Activated CD8-positive, alpha-beta memory T cell treated with anti-CD3 and anti-CD28 coated beads, Interleukin-2, amount 50 U/mL, for 4 hours (primary cell): ENCODE results near the gene PCDHA3.
"Not testable (repeated sequence)": the region's sequence is repeated elsewhere in the genome, so short reads cannot be mapped to it uniquely, and the experiment has no call there.

Experiments used
- DNase-seq: peaks from one replicate; pipeline ENCODE4 v3.0.0-alpha.2; 2020

Gene PCDHA3

DNA sequence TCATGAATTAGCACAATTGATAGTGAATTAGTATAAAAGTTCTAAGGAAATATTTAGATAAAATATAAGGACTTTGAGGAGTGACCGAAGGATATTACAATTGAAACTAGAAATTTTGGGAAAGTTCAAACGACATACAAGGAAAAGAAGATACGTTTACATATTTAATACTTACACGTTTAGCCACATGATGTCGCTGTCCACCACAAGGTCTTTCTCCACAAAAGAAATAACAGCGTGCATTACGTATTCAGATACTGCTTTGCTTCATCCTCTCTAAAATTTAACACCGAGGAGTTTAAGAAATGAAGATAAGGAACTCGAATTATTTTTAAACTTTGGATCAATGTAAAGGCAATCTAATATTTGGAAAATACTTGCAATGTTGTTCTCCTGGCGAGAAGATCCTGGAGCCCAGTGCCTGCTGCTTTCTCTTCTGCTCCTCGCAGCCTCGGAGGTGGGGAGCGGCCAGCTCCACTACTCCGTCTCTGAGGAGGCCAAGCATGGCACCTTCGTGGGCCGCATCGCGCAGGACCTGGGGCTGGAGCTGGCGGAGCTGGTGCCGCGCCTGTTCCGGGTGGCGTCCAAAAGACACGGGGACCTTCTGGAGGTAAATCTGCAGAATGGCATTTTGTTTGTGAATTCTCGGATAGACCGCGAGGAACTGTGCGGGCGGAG lies at the start of gene PCDHA3:
TSS of gene PCDHA3 (plus strand) at position 242 of the 678 bp plus-strand sequence.
- DNase-seq, result no peak

DNA sequence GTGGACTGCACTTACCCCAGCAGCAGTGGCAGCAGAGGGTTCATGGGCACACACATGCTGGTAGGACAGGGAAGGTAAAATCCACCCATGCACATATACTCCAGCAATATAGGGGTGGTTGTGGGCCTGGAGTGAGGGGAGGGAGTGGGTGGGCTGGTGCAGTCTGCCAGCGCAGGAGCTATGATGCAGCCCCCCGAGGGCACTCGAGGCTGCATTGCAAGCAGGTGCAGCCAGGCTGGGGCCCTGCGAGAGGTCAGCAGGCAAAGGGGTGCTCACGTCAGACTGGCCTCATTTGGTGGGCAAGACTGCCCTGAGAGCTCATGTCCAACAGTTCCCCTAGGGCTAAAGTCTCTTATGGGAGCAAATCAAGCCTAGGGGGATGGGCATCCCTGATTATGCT lies 47.3 kb upstream of the PCDHA3 start:
- no peak for DNase-seq

DNA sequence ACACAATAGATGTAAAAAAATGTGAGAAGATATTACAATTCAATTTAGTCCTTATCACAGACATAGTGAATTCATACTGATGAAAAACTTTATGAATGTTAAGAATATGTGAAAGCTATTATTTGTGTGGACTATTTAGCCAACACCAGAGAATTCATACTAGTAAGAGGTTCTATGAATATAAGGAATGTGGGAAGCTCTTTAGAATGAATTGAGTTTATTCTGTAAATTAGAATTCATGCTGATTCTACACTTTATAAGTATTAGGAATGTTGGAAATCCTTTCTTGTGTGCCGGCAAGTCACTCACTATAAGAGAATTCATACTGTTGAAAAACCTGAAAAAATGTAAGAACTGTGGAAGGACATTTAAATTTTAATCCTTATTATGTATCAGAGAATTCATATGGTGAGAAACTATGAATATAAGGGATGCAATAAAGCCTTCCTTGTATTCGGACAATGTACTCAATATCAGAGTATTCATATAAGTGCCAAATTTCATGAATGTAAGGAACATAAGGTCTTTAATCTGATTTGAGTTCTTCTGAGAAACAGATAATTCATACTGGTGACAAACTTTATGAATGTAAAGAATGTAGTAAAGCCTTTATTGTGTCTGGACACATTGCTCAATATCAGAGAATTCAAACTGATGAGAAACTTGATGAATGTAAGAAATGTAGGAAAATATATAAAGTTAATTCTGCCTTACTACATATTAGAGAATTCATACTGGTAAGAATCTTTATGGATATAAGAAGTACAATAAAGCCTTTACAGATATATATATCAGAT lies 36.5 kb upstream of the PCDHA3 start:
- no peak for DNase-seq

DNA sequence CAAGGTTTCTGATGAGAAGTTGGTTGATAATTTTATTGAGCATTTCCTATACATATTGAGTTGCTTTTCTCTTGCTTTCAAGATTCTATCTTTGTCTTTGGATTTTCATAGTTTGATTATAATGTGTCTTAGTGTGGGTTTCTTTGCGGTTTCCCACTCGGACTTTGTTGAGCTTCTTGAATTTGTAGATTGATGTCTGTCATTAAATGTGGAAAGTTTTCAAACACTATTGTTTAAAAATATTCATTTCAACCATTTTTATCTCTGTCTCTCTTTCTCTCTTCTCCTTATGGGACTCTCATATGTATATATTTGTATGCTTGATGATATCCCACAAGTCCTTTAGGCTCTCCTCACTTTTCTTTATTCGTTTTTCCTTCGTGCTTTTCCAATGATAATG lies 33.4 kb upstream of the PCDHA3 start:
- DNase-seq, result no peak

GRCh38 chr5:140780512-140780911 lies 20.3 kb upstream of the PCDHA3 start:
- DNase-seq, result no peak

DNA sequence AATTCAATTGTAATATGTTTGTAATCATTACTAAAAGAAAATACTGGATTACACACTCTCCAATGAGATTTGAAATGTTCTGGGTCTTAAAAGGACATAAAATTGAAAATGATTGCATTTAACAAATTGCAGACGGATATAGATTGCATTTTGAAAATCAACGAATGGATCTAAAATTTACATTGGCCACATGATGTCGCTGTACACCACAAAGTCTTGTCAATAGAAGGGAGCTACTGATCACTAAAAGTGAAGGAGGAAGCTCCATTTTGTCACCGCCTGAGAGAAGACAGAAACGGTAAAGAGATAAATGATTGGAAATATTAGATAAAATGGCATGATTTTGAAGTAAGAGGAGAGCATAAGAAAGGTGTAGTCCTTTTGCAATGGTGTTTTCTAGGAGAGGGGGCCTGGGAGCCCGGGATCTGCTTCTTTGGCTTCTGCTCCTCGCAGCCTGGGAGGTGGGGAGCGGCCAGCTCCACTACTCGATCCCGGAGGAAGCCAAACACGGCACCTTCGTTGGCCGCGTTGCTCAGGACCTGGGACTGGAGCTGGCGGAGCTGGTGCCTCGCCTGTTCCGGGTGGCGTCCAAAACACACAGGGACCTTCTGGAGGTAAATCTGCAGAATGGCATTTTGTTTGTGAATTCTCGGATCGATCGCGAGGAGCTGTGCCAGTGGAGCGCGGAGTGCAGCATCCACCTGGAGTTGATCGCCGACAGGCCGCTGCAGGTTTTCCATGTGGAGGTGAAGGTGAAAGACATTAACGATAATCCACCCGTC lies 14.8 kb upstream of the PCDHA3 start, which contains the start of gene PCDHA1:
TSS of gene PCDHA1 (plus strand) at position 236 of the 782 bp plus-strand sequence.
- DNase-seq, result no peak

DNA sequence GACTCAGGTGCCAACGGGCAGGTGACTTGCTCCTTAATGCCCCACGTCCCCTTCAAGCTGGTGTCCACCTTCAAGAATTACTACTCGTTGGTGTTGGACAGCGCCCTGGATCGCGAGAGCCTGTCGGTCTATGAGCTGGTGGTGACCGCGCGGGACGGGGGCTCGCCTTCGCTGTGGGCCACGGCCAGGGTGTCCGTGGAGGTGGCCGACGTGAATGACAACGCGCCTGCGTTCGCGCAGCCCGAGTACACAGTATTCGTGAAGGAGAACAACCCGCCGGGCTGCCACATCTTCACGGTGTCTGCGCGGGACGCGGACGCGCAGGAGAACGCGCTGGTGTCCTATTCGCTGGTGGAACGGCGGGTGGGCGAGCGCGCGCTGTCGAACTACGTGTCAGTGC lies 13.4 kb upstream of the PCDHA3 start:
- DNase-seq, result not testable (repeated sequence)

GRCh38 chr5:140787849-140788504 lies 12.9 kb upstream of the PCDHA3 start:
- DNase-seq, result not testable (repeated sequence)

GRCh38 chr5:140791089-140791488 lies 9.8 kb upstream of the PCDHA3 start:
- no peak for DNase-seq

DNA sequence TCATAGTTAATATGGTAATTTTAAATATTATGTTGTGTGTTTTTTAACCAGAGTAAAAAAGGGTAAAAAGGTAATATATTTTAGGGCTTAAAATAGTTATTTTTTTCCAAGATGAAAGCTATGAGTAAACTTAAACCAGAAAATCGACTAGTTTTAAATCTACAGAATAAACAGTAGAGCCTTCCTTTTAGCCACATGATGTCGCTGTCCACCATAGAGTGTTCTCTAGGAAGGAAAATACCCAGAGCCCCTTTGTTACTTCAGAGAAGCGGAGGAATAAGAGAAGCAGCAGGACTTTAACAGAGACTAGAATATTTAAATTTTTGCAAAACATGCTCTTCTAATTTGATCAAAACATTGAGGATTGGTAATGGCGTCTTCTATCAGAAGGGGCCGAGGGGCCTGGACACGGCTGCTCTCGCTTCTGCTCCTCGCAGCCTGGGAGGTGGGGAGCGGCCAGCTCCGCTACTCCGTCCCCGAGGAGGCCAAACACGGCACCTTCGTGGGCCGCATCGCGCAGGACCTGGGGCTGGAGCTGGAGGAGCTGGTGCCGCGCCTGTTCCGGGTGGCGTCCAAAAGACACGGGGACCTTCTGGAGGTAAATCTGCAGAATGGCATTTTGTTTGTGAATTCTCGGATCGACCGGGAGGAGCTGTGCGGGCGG lies 6.1 kb upstream of the PCDHA3 start, which contains the start of gene PCDHA2:
TSS of gene PCDHA2 (plus strand) at position 258 of the 664 bp plus-strand sequence.
- DNase-seq, result no peak

DNA sequence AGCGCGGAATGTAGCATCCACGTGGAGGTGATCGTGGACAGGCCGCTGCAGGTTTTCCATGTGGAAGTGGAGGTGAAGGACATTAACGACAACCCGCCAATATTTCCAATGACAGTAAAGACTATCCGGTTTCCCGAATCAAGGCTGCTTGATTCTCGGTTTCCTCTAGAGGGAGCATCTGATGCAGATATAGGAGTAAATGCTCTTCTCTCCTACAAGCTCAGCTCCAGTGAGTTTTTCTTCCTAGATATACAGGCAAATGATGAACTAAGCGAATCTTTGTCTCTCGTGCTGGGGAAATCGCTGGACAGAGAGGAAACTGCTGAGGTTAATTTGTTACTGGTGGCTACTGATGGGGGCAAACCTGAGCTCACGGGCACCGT lies 5.6 kb upstream of the PCDHA3 start:
- no peak for DNase-seq

GRCh38 chr5:140796072-140796717 lies 4.7 kb upstream of the PCDHA3 start:
- DNase-seq, result not testable (repeated sequence)

DNA sequence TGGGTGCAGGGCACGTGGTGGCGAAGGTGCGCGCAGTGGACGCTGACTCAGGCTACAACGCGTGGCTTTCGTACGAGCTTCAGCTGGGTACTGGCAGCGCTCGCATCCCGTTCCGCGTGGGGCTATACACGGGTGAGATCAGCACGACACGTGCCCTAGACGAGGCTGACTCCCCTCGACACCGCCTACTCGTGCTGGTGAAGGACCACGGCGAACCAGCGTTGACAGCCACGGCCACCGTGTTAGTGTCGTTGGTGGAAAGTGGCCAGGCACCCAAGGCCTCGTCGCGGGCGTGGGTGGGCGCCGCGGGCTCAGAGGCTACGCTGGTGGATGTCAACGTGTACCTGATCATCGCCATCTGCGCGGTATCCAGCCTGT lies 4.2 kb upstream of the PCDHA3 start:
- no peak for DNase-seq

GRCh38 chr5:140801494-140801841 lies 611 bp downstream of the PCDHA3 start:
- no peak for DNase-seq

DNA sequence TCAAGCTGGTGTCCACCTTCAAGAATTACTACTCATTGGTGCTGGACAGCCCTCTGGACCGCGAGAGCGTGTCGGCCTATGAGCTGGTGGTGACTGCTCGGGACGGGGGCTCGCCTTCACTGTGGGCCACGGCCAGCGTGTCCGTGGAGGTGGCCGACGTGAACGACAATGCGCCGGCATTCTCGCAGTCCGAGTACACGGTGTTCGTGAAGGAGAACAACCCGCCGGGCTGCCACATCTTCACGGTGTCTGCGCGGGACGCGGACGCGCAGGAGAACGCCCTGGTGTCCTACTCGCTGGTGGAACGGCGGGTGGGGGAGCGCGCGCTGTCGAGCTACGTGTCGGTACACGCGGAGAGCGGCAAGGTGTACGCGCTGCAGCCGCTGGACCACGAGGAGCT lies 1.5 kb downstream of the PCDHA3 start:
- DNase-seq, result not testable (repeated sequence)

- DNase-seq, result no peak
These were observed 2.0 kb downstream of the PCDHA3 start for GRCh38 chr5:140802781-140803271.

- DNase-seq, result no peak
These were observed 6.2 kb downstream of the PCDHA3 start, which contains the start of gene PCDHA4 for GRCh38 chr5:140806834-140807775. PCDHA4 (plus strand) TSS chr5:140807068.

DNA sequence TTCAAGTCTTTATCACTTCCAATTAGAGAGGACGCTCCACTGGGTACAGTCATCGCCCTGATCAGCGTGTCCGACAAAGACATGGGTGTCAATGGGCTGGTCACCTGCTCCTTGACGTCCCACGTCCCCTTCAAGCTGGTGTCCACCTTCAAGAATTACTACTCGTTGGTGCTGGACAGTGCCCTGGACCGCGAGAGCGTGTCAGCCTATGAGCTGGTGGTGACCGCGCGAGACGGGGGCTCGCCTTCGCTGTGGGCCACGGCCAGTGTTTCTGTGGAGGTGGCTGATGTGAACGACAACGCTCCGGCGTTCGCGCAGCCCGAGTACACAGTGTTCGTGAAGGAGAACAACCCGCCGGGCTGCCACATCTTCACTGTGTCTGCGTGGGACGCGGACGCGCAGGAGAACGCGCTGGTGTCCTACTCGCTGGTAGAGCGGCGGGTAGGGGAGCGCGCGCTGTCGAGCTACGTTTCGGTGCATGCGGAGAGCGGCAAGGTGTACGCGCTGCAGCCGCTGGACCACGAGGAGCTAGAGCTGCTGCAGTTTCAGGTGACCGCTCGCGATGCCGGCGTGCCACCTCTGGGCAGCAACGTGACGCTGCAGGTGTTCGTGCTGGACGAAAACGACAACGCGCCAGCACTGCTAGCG lies 7.5 kb downstream of the PCDHA3 start:
- DNase-seq, result not testable (repeated sequence)

DNA sequence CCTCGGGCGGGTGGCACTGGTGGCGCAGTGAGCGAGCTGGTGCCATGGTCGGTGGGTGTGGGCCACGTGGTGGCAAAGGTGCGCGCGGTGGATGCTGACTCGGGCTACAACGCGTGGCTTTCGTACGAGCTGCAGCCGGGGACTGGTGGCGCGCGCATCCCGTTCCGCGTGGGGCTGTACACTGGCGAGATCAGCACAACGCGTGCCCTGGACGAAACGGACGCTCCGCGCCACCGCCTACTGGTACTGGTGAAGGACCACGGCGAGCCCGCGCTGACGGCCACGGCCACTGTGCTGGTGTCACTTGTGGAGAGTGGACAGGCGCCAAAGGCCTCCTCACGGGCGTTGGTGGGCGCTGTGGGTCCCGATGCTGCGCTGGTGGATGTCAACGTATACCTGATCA lies 8.0 kb downstream of the PCDHA3 start:
- no peak for DNase-seq
